ENCODE measurements around the gene SRGAP1. TPM values are rescaled to one million over a fixed set of nuclear protein-coding genes. Genes with fewer than 3 reads are reported as not detected.

The SRGAP1 gene
- polyA plus RNA-seq, 1 donor from 2014 or later: 4.8 TPM

GRCh38 chr12:63809566-63809965 is 34.9 kb upstream of the SRGAP1 start:
- Histone ChIP-seq H3K79me2 (replicated peaks; ENCODE audit: insufficient read depth, low read length) (no peaks in the 10 kb centered on the region), H3K4me2 (ENCODE audit: low read length) (no peak overlapping the region), H3K27ac (ENCODE audit: low read length) (no peak overlapping the region), H2AFZ (ENCODE audit: low read depth, low read length) (no peak overlapping the region), H3F3A (ENCODE audit: insufficient read depth, low read length, poor library complexity, severe bottlenecking) (no peaks in the 10 kb centered on the region), H3K27me3 (ENCODE audit: insufficient read depth, low read depth, low read length) (no peaks in the 10 kb centered on the region), H3K36me3 (ENCODE audit: insufficient read depth, low read length) (no peaks in the 10 kb centered on the region), H3K4me3 (ENCODE audit: low read length) (no peak overlapping the region), H3K9ac (ENCODE audit: low read length) (no peak overlapping the region), H3K9me3 (ENCODE audit: low read length) (no peaks in the 10 kb centered on the region), H3K9me2 (ENCODE audit: insufficient read depth, low read length) (no peaks in the 10 kb centered on the region), H4K20me1 (ENCODE audit: insufficient read depth) (no peaks in the 10 kb centered on the region)
- TF ChIP-seq REST (IDR thresholded peaks at IDR 0.05; ENCODE audit: borderline replicate concordance) (no peak), POLR2AphosphoS5 (IDR thresholded peaks at IDR 0.05) (no peak), EZH2 (IDR thresholded peaks at IDR 0.05; ENCODE audit: borderline replicate concordance, insufficient read depth, low read length, poor library complexity, severe bottlenecking) (no peak), TAF1 (IDR thresholded peaks at IDR 0.05; ENCODE audit: low read depth) (no peak), SMC3 (conservative IDR thresholded peaks at IDR 0.05; ENCODE audit: poor library complexity) (no peak), CTCF (IDR thresholded peaks at IDR 0.05; ENCODE audit: poor library complexity, severe bottlenecking) (no peak), MXI1 (conservative IDR thresholded peaks at IDR 0.05; ENCODE audit: poor library complexity, severe bottlenecking) (no peak), EP300 (conservative IDR thresholded peaks at IDR 0.05; ENCODE audit: poor library complexity, severe bottlenecking) (no peak), RAD21 (conservative IDR thresholded peaks at IDR 0.05) (no peak)

GRCh38 chr12:63811334-63811733 is 33.2 kb upstream of the SRGAP1 start:
- no peaks in the 10 kb centered on the region for H3K9me3 ChIP-seq (ENCODE audit: low read length)
- H2AFZ ChIP-seq (ENCODE audit: low read depth, low read length): no peak overlapping the region

More at GRCh38 chr12:63811334-63811733, 33.2 kb upstream of the SRGAP1 start:
- H3K4me3 ChIP-seq (ENCODE audit: low read length): no peak overlapping the region
- H3K79me2 ChIP-seq (replicated peaks; ENCODE audit: insufficient read depth, low read length): no peaks in the 10 kb centered on the region
- no peak overlapping the region for H3K4me2 ChIP-seq (ENCODE audit: low read length)
- no peaks in the 10 kb centered on the region for H3F3A ChIP-seq (ENCODE audit: insufficient read depth, low read length, poor library complexity, severe bottlenecking)
- TF ChIP-seq EP300 (conservative IDR thresholded peaks at IDR 0.05; ENCODE audit: poor library complexity, severe bottlenecking) (no peak), CTCF (IDR thresholded peaks at IDR 0.05; ENCODE audit: poor library complexity, severe bottlenecking) (no peak), RAD21 (conservative IDR thresholded peaks at IDR 0.05) (no peak), MXI1 (conservative IDR thresholded peaks at IDR 0.05; ENCODE audit: poor library complexity, severe bottlenecking) (no peak)
- no peaks in the 10 kb centered on the region for H3K9me2 ChIP-seq (ENCODE audit: insufficient read depth, low read length)
- no peaks in the 10 kb centered on the region for H3K27me3 ChIP-seq (ENCODE audit: insufficient read depth, low read depth, low read length)
- H3K27ac ChIP-seq (ENCODE audit: low read length): no peak overlapping the region
- no peaks in the 10 kb centered on the region for H4K20me1 ChIP-seq (ENCODE audit: insufficient read depth)
- no peak overlapping the region for H3K9ac ChIP-seq (ENCODE audit: low read length)
- no peaks in the 10 kb centered on the region for H3K36me3 ChIP-seq (ENCODE audit: insufficient read depth, low read length)

Measured in neural cell (in vitro differentiated cells).